PC-3 (cell line): ENCODE data around the gene DNAJB2. TPM values are rescaled to one million over a fixed set of nuclear protein-coding genes. Genes with fewer than 3 reads are reported as not detected.
"Not testable (repeated sequence)": the region's sequence is repeated elsewhere in the genome, so short reads cannot be mapped to it uniquely, and the experiment has no call there.

Experiments
- ATAC-seq: fragments of 200-7000 bp; cut with Tn5 transposase; 2 replicates; pipeline ENCODE4 v1.9.1; 2020; ENCODE audit warnings: mild to moderate bottlenecking, moderate library complexity
- BruUV-seq: library from RNA; stranded (reverse); fragments of 400-500 nt; replicated peaks from 2 replicates; lab custom pipeline; 2021; lab: Mats Ljungman, UMichigan
- CTCF ChIA-PET: fragments of 300-600 bp; sonication (Branson Sonifier 250); formaldehyde crosslinking; loops from one replicate; lab custom pipeline; 2022; ENCODE audit warnings: antibody characterized with exemption; lab: Charles Lee
- POLR2A ChIA-PET: fragments of 300-600 bp; sonication (Branson Sonifier 250); formaldehyde crosslinking; loops from one replicate; lab custom pipeline; 2022; ENCODE audit warnings: antibody characterized with exemption; ENCODE audit not compliant: unreplicated experiment; lab: Charles Lee
- DNase-seq: peaks from one replicate; pipeline ENCODE4 v3.0.0-alpha.2; 2015
- H2AFZ ChIP-seq: fragments of 300-600 bp; sonication (generic); 2 replicates; pipeline ENCODE4 v1.6.0; 2016; ENCODE audit warnings: antibody characterized with exemption, low read length
- H3F3A ChIP-seq: fragments of 300-600 bp; sonication (generic); one replicate; pipeline ENCODE4 v1.6.0; 2017; ENCODE audit warnings: antibody characterized with exemption, low read length, control low read depth, mild to moderate bottlenecking; ENCODE audit not compliant: unreplicated experiment
- H3K27ac ChIP-seq: fragments of 300-600 bp; sonication (generic); 2 replicates; pipeline ENCODE4 v1.5.1; 2016; ENCODE audit warnings: mild to moderate bottlenecking, low read length
- H3K27me3 ChIP-seq: fragments of 300-600 bp; sonication (generic); 2 replicates; pipeline ENCODE4 v1.6.1; 2016; ENCODE audit warnings: low read length, mixed read lengths
- H3K36me3 ChIP-seq: fragments of 300-600 bp; sonication (generic); 2 replicates; pipeline ENCODE4 v1.6.1; 2016; ENCODE audit warnings: low read depth, mixed run types, low read length, mixed read lengths
- H3K4me1 ChIP-seq: fragments of 300-600 bp; sonication (generic); 2 replicates; pipeline ENCODE4 v1.5.1; 2016; ENCODE audit warnings: low read length; ENCODE audit not compliant: insufficient read depth
- H3K4me2 ChIP-seq: fragments of 300-600 bp; sonication (generic); 2 replicates; pipeline ENCODE4 v1.6.0; 2016; ENCODE audit warnings: low read length
- H3K4me3 ChIP-seq: fragments of 300-600 bp; sonication (generic); 2 replicates; pipeline ENCODE4 v1.5.1; 2016; ENCODE audit warnings: mild to moderate bottlenecking, low read length, mixed read lengths
- H3K79me2 ChIP-seq: fragments of 300-600 bp; sonication (generic); 2 replicates; pipeline ENCODE4 v1.6.1; 2017; ENCODE audit warnings: low read length, mixed read lengths
- H3K9ac ChIP-seq: fragments of 300-600 bp; sonication (generic); 2 replicates; pipeline ENCODE4 v1.6.0; 2016; ENCODE audit warnings: mild to moderate bottlenecking, low read length
- H3K9me2 ChIP-seq: fragments of 300-600 bp; sonication (generic); replicated peaks from 2 replicates; pipeline ENCODE4 v1.6.1; 2016; ENCODE audit warnings: mixed run types, low read length, mixed read lengths
- H3K9me3 ChIP-seq: fragments of 300-600 bp; sonication (generic); 2 replicates; pipeline ENCODE4 v1.6.1; 2016; ENCODE audit warnings: low read length, mixed read lengths
- H4K20me1 ChIP-seq: fragments of 300-600 bp; sonication (generic); 2 replicates; pipeline ENCODE4 v1.6.1; 2016; ENCODE audit warnings: low read length, mixed read lengths
- EZH2 ChIP-seq: fragments of 300-600 bp; sonication (generic); IDR thresholded peaks from one replicate; pipeline ENCODE4 v1.6.1; 2017; ENCODE audit warnings: antibody characterized with exemption, mild to moderate bottlenecking, low read length; ENCODE audit not compliant: unreplicated experiment
- EZH2phosphoT487 ChIP-seq: fragments of 300-600 bp; sonication (generic); IDR thresholded peaks from 2 replicates; pipeline ENCODE4 v1.6.1; 2018; ENCODE audit warnings: mild to moderate bottlenecking, antibody characterized with exemption, low read length, borderline replicate concordance
- intact Hi-C: fragments of 100-400 bp; cut with micrococcal nuclease; formaldehyde crosslinking; loops from 2 replicates; pipeline ENCODE4 v1.9.0; 2023
- total RNA-seq: library from RNA; depleted of rRNA; stranded (reverse); fragments of >200 nt; gene quantifications from 2 replicates; pipeline ENCODE4 v1.2.3, GENCODE V29; 2014
- TF ChIP-seq, protein P1 (sequence below): fragments of 300-600 bp; sonication (generic); conservative IDR thresholded peaks from 2 replicates; pipeline ENCODE4 v1.5.1; 2017; ENCODE audit warnings: antibody characterized with exemption, low read depth, mild to moderate bottlenecking, low read length

Gene DNAJB2
- total RNA-seq, 1 experiment from 2014 or later, result 62.3 TPM

DNA sequence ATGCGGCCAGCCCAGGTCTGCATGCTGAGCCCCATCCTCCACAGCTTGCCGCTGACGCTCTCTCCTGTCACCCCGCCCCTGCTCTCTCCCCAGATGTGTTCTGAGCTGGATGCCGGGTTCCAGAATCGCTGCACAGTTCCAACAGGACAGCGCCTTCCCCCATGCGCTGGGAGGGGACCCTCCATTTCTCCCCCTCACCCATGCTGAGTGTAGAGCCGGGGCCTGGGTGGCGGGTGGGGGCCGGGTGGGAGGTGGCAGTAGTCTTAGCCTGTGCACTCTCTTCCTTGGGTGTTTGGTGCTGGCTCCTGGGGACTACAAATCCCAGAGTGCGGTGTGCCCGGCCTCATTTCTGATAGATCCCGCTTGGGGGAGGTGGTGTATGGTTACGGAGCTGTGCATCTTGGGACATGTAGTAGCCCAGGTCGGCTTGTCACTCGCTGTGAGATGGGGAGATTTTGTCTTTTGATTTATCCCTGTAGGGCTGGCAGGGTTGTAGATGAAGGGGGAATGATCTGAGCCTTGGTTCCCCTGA, 6.8 kb downstream of the DNAJB2 start:
- no peaks in the 10 kb centered on the region for H3F3A ChIP-seq
- no peaks in the 10 kb centered on the region for H3K79me2 ChIP-seq
- H3K4me2 ChIP-seq, result no peak overlapping the region
- POLR2A ChIA-PET, result no interaction called here
- no peaks in the 10 kb centered on the region for H4K20me1 ChIP-seq
- H3K4me3 ChIP-seq, result no peak overlapping the region
- ATAC-seq, result no peak
- no peaks in the 10 kb centered on the region for H3K27me3 ChIP-seq
- H3K9me3 ChIP-seq, result no peaks in the 10 kb centered on the region
- no TSS peak for BruUV-seq
- no peaks in the 10 kb centered on the region for H3K9me2 ChIP-seq
- H3K9ac ChIP-seq, result no peak overlapping the region
- H3K36me3 ChIP-seq, result peaks cover 3% of the 10 kb centered on the region; the same call in 1 of the 2 replicates
- DNase-seq, result no peak
- CTCF ChIA-PET, result interaction anchor here (0.5 kb wide), 1 partner anchor 113 kb away, joined by 3 read pairs; no protein-coding TSS in a partner anchor
- H3K4me1 ChIP-seq, result peaks cover 11% of the 10 kb centered on the region
- no peak overlapping the region for H2AFZ ChIP-seq
- no peak for TF ChIP-seq EZH2
- TF ChIP-seq EZH2phosphoT487, result no peak
- TF ChIP-seq, protein P1, sequence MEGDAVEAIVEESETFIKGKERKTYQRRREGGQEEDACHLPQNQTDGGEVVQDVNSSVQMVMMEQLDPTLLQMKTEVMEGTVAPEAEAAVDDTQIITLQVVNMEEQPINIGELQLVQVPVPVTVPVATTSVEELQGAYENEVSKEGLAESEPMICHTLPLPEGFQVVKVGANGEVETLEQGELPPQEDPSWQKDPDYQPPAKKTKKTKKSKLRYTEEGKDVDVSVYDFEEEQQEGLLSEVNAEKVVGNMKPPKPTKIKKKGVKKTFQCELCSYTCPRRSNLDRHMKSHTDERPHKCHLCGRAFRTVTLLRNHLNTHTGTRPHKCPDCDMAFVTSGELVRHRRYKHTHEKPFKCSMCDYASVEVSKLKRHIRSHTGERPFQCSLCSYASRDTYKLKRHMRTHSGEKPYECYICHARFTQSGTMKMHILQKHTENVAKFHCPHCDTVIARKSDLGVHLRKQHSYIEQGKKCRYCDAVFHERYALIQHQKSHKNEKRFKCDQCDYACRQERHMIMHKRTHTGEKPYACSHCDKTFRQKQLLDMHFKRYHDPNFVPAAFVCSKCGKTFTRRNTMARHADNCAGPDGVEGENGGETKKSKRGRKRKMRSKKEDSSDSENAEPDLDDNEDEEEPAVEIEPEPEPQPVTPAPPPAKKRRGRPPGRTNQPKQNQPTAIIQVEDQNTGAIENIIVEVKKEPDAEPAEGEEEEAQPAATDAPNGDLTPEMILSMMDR, result no peak
- intact Hi-C loops, result no loop called here
- no peak overlapping the region for H3K27ac ChIP-seq

DNA sequence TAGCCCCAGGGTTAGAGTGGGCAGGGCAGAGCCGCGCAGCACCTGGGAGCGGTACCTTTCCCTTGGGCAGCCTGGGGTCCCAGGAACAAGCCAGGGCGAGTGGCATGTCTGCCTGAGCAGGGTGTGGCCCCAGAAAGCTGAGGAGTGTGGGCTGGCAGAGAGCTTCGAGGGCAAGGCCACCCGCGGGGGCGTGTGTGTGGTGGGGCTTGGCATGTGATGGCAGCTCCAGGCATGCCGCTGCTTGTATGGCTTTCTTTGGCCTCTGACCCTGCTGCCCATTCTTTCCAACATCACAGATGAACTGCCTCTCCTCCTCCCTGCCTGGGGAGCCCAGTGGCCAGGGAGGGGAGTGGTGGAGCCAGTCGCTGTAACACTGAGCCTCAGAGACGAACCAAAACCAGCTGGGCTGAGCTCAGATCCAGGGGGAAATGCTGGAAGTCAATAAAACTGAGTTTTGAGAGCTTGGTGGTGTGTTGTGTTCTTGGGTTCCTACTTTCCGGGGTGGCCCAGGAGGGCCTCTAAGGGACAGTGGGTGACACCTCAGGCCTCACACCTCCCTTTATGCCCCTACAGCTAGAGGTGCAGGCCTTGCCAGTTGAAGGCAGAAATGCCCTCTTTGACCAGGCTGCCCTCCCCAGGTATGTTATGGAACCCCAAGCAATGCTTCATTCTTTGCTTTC, 7.4 kb downstream of the DNAJB2 start:
- DNase-seq (no peak), ATAC-seq (no peak)
- Histone ChIP-seq H2AFZ (no peak overlapping the region), H3K36me3 (peaks cover 3% of the 10 kb centered on the region; the same call in 1 of the 2 replicates), H3F3A (no peaks in the 10 kb centered on the region), H3K27ac (no peak overlapping the region), H3K4me2 (no peak overlapping the region), H3K4me1 (peaks cover 11% of the 10 kb centered on the region), H3K4me3 (no peak overlapping the region), H3K79me2 (no peaks in the 10 kb centered on the region), H4K20me1 (no peaks in the 10 kb centered on the region), H3K9ac (no peak overlapping the region), H3K27me3 (no peaks in the 10 kb centered on the region), H3K9me2 (no peaks in the 10 kb centered on the region), H3K9me3 (no peaks in the 10 kb centered on the region)
- ChIA-PET POLR2A (no interaction called here), CTCF (interaction anchor here (0.5 kb wide), 1 partner anchor 112 kb away, joined by 3 read pairs; no protein-coding TSS in a partner anchor)
- BruUV-seq, result TSS peak; percentile 42
- intact Hi-C loops, result no loop called here
- TF ChIP-seq EZH2, result no peak
- no peak for TF ChIP-seq EZH2phosphoT487
- TF ChIP-seq, protein P1, result no peak

GRCh38 chr2:219287116-219287440, 7.9 kb downstream of the DNAJB2 start:
- H3K9ac ChIP-seq, POLR2A ChIA-PET, ATAC-seq, H3K36me3 ChIP-seq, H3K4me2 ChIP-seq, H4K20me1 ChIP-seq, H3K27ac ChIP-seq, BruUV-seq, H3K9me3 ChIP-seq, H3F3A ChIP-seq, CTCF ChIA-PET, intact Hi-C loops, H3K9me2 ChIP-seq, H3K27me3 ChIP-seq, H3K4me3 ChIP-seq, DNase-seq, H3K79me2 ChIP-seq, H2AFZ ChIP-seq: not testable (repeated sequence)
- peaks cover 11% of the 10 kb centered on the region for H3K4me1 ChIP-seq
